ENCODE measurements around the gene DBP.

DBP gene

GRCh38 chr19:48606463-48607358 is 30.5 kb downstream of the DBP start, which contains the start of gene SPACA4:
SPACA4 (plus strand) TSS chr19:48606742; CDS start chr19:48606979, 237 bp downstream.
- DNase-seq, result no peak

DNA sequence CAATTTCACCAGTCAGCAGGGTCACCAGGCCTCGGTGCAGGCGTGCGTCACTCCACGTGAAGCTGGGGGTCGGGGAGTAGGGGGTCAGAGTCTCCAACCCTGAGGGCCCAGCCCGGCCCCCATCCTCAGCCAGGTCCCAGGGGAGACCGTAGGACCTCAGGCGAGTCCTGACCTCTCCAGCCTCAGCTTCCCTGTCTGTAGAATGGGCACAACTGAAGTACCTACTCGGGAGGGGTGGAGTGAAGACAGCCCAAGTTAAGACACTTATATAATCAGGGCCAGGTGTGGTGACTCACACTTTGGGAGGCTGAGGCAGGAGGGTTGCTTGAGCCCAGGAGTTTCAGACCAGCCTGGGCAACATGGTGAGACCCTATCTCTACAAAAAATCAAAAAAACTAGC is 33.3 kb downstream of the DBP start:
- no peak for DNase-seq

GRCh38 chr19:48603449-48603848 is 33.7 kb downstream of the DBP start:
- DNase-seq, result no peak

DNA sequence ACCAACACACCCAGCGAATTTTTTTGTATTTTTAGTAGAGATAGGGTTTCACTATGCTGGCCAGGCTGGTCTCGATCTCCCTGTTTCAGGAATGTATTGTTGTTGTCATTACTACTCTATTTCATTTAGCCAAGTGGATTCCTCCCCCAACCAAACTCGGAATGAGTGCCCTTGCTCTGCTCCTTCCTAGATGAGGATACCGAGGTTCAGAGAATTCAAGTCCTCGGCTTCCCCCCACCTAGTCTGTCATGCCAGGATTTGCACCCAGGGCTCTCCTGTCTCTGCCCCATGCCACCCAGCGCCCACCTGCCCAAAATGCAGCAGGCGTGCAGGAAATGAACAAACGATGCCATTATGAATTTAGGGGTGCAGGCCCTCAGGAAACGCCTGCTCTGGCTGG is 34.2 kb downstream of the DBP start:
- no peak for DNase-seq

- no peak for DNase-seq
Observed at GRCh38 chr19:48600679-48601417, 36.3 kb downstream of the DBP start.

- DNase-seq, result no peak
Observed at GRCh38 chr19:48598996-48599700, 38.0 kb downstream of the DBP start.

DNA sequence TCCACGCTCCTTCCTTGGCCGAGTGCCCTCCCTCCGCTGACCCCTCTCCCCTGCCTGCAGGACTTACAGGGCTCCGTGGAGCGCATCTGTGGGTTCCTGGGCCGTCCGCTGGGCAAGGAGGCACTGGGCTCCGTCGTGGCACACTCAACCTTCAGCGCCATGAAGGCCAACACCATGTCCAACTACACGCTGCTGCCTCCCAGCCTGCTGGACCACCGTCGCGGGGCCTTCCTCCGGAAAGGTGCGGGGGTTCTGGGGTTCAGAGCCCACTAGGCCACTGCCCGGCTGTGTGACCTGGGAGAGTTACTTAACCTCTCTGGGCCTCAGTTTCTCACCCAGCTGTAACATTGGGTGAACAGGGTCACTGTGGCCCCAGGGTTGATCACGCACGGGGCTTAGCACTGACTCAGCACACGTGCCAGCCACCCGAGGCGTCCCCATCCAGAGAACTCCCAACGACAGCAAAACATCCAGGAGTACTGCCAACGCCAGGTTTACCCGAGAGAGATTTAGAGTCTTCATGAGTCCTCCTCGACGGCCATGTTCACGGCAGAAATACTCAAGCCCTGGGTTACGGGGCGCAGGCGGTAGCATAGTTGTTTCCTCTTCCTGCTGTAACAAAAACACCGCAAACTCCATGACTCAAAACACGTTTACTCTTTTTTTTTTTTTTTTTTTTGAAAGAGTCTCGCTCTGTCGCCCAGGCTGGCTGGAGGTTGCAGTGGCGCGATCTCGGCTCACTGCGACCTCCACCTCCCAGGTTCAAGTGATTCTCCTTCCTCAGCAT is 40.3 kb downstream of the DBP start:
- peak in 3 of 6 experiments; percentile 24 to 42 (median 27) for DNase-seq

DNA sequence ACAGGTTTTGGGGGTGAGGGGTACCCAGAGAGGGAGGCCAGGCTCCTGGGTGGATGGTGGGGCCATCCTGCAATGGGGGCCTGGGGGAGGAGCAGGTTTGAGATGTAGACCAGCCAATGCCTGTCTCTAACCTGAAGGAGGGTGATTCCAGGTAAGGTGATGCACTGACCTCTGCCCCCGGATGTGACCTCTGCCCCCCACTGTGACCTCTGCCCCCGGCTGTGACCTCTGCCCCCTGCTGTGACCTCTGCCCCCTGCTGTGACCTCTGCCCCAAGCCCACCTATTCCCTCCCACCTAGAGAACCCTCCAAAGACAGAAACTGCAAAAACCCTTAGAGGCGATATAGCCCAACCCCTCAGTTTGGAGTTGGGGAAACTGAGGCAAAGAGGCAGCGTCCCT is 40.9 kb downstream of the DBP start:
- DNase-seq, result no peak

GRCh38 chr19:48595833-48596232 is 41.3 kb downstream of the DBP start:
- DNase-seq, result no peak

GRCh38 chr19:48595171-48595570 is 42.0 kb downstream of the DBP start:
- DNase-seq, result no peak

- DNase-seq, result no peak
Observed at GRCh38 chr19:48591021-48591420, 46.2 kb downstream of the DBP start.

DNA sequence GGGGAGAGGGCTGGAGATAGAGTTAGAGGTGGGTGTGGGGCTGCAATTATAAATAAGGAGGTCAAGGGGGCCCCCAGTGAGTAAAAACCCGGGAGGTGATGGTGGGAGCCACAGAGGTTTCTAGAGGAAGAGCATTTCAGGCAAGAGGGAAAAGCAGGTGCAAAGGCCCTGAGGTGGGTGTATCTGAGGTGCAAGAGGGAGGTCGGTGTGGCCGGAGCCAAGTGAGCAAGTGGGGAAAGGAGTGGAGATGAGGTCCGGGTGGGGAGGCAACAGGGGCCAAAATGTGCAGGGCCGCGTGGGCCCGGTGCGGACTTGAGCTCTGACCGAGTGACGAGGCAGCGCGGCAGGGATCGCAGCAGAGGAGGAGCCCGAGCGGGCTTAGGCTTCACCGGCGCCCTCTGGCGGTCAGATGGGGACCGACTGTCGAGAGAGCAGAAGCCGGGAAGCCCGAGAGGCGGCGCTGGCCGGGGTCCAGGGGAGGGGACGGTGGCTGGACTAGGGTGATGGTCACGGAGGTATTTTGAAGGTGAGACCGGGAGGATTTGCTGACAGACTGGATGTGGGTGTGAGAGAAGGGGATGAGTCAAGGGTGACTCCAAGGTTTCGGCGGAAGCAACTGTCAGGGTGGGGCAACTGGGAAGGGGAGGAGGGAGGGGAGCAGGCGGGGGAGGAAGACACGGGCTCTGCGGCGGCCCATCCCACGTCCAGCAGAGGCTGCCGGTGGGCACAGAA is 48.3 kb downstream of the DBP start:
- DNase-seq, result peak; percentile 58 to 88 (median 80)

- no peak for DNase-seq
Observed at GRCh38 chr19:48587387-48587786, 49.8 kb downstream of the DBP start.

DNA sequence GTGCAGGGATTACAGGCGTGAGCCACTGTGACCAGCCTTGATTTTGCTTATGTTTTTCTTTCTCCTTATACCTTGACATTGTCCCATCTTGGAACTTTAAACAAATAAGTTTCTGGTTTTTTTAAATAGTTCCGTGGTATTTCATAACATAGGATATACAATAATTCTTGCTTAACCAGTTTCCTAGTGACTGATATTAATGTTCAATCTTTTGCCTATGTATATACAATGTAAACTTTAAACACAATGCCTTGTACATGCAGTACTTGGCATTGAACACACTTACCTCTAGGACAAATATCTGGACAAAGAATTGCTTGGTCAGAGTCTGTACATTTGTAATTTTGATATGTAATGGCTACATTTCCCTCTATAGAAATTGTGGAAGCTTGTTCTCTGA is 55.0 kb downstream of the DBP start:
- no peak for DNase-seq

All from stimulated activated naive CD4-positive, alpha-beta T cell (primary cell).